GM23338 (cell line): ENCODE measurements around the gene CASP3.

ENCODE experiments used
- EZH2 ChIP-seq: fragments of 200-600 bp; sonication (generic); IDR thresholded peaks from one replicate; pipeline ENCODE4 v1.8.0; 2017; ENCODE audit warnings: antibody characterized with exemption, mild to moderate bottlenecking, low read depth; ENCODE audit not compliant: unreplicated experiment
- NANOG ChIP-seq: IDR thresholded peaks from 2 replicates; pipeline ENCODE4 v1.6.1; 2016; ENCODE audit warnings: antibody characterized with exemption, borderline replicate concordance
- POLR2AphosphoS5 ChIP-seq: IDR thresholded peaks from 2 replicates; pipeline ENCODE4 v1.6.1; 2016; ENCODE audit warnings: antibody characterized with exemption, low read depth
- TF ChIP-seq, protein P1 (sequence below), 2 experiments: fragments of 200-600 bp in 1 of 2; sonication (generic) in 1 of 2; conservative IDR thresholded peaks; 2 replicates each; pipeline versions ENCODE4 v1.5.1 to v1.6.1; 2016 to 2017; ENCODE audit warnings: antibody characterized with exemption in 2 of 2, low read depth in 2 of 2, mild to moderate bottlenecking in 2 of 2, moderate library complexity in 1 of 2

DNA sequence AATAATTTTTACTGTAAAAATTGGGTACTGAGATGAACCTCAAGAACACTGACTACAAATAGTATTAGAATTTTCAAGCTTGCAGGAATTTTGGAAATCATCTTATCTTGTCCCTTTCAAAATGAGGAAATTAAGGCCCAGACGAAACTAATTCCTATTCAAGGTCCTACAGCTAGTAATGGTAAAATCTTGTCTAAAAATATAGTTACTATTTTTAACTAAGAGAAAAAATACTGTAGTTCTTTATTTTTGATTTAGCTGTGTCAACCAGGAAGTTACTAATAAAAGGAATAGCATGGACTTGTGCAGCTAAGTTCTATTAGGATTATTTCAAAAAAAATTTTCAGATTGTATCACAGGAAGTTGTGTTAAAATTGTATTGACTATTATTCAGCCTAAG, 13.0 kb upstream of the CASP3 start:
- TF ChIP-seq, protein P1, sequence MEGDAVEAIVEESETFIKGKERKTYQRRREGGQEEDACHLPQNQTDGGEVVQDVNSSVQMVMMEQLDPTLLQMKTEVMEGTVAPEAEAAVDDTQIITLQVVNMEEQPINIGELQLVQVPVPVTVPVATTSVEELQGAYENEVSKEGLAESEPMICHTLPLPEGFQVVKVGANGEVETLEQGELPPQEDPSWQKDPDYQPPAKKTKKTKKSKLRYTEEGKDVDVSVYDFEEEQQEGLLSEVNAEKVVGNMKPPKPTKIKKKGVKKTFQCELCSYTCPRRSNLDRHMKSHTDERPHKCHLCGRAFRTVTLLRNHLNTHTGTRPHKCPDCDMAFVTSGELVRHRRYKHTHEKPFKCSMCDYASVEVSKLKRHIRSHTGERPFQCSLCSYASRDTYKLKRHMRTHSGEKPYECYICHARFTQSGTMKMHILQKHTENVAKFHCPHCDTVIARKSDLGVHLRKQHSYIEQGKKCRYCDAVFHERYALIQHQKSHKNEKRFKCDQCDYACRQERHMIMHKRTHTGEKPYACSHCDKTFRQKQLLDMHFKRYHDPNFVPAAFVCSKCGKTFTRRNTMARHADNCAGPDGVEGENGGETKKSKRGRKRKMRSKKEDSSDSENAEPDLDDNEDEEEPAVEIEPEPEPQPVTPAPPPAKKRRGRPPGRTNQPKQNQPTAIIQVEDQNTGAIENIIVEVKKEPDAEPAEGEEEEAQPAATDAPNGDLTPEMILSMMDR (conservative IDR thresholded peaks at IDR 0.05; ENCODE audit: low read depth in 2 of 2) = no peak
- no peak for TF ChIP-seq POLR2AphosphoS5
- no peak for TF ChIP-seq EZH2
- TF ChIP-seq NANOG = no peak
